Measurements from ENCODE around the gene MAP3K6. TPM values are rescaled to one million over a fixed set of nuclear protein-coding genes. Genes with fewer than 3 reads are reported as not detected.

Gene MAP3K6
- total RNA-seq, 1 experiment from 2014 or later = 13.5 TPM

DNA sequence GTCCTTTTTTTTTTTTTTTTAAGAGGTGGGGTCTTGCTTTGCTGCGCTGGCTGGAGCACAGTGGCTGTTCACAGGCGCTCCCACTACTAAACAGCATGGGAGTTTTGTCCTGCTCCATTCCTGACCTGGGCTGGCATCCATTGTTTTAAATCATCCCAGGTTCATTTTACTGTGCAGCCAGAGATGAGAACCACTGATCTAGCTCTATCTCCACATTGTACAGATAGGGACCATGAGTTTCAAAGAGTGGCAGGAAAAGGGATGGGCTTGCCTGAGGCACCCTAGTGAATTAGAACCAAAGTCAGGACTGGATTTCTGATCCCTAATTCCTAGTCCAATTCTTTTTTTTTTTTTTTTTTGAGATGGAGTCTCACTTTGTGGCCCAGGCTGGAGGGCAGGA is 52.0 kb downstream of the MAP3K6 start:
- no peaks in the 10 kb centered on the region for H3K27me3 Mint-ChIP-seq (ENCODE audit: insufficient read depth, unreplicated experiment)
- H3K4me1 Mint-ChIP-seq (ENCODE audit: insufficient read depth, unreplicated experiment) = no peaks in the 10 kb centered on the region
- TF ChIP-seq CTCF (IDR thresholded peaks at IDR 0.05; ENCODE audit: unreplicated experiment) = no peak
- no peak overlapping the region for H3K4me3 Mint-ChIP-seq (ENCODE audit: unreplicated experiment)
- ChIA-PET CTCF (interaction anchor here (0.6 to 6.3 kb wide), 6 partner anchors 13 to 184 kb away, joined by 3 to 32 read pairs (median 4); partner anchors contain the start of gene GPR3), POLR2A (interaction anchor here (0.6 to 0.9 kb wide), 4 partner anchors 28 to 194 kb away, joined by 3 to 4 read pairs (median 3); no protein-coding TSS in a partner anchor)
- BruUV-seq (replicated peaks) = no TSS peak
- DNase-seq (ENCODE audit: unreplicated experiment) = no peak
- no peaks in the 10 kb centered on the region for H3K36me3 Mint-ChIP-seq (ENCODE audit: insufficient read depth, unreplicated experiment)
- no peak overlapping the region for H3K27ac Mint-ChIP-seq (ENCODE audit: low read depth, unreplicated experiment)
- H3K9me3 Mint-ChIP-seq (ENCODE audit: unreplicated experiment) = no peaks in the 10 kb centered on the region
- intact Hi-C loops (cut with micrococcal nuclease) = no loop called here

DNA sequence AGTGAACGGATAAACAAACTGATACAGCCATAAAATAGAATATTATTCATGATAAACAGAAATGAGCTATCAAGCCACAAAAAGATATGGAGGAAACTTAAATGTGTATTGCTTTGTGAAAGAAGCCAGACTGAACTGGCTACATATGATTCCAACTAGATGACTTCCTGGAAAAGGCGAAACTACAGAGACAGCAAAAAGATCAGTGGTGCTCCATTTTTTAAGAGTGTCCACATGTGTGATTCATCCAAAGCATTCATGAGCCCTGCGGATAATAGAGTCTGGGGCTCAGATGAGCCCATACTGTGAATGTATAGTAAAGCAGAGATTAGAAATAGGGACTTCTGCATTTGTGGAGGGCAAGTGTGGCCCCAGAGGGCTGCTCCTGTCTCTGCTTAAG is 52.6 kb downstream of the MAP3K6 start:
- BruUV-seq (replicated peaks) = no TSS peak
- CTCF ChIA-PET = interaction anchor here (0.5 to 6.3 kb wide), 8 partner anchors 13 to 282 kb away, joined by 3 to 32 read pairs (median 4); partner anchors contain the start of gene GPR3
- no peak for TF ChIP-seq CTCF (IDR thresholded peaks at IDR 0.05; ENCODE audit: unreplicated experiment)

GRCh38 chr1:27307874-27308598 is 58.7 kb downstream of the MAP3K6 start:
- no peak overlapping the region for H3K4me3 Mint-ChIP-seq (ENCODE audit: unreplicated experiment)
- no peaks in the 10 kb centered on the region for H3K27me3 Mint-ChIP-seq (ENCODE audit: insufficient read depth, unreplicated experiment)
- TF ChIP-seq CTCF (IDR thresholded peaks at IDR 0.05; ENCODE audit: unreplicated experiment) = no peak
- intact Hi-C loops (cut with micrococcal nuclease) = no loop called here
- no peak overlapping the region for H3K27ac Mint-ChIP-seq (ENCODE audit: low read depth, unreplicated experiment)
- H3K9me3 Mint-ChIP-seq (ENCODE audit: unreplicated experiment) = no peaks in the 10 kb centered on the region
- POLR2A ChIA-PET = interaction anchor here (0.9 to 1.5 kb wide), 3 partner anchors 9 to 299 kb away, joined by 3 to 4 read pairs (median 4); no protein-coding TSS in a partner anchor
- peaks cover 18% of the 10 kb centered on the region for H3K36me3 Mint-ChIP-seq (ENCODE audit: insufficient read depth, unreplicated experiment)
- no peak for DNase-seq (ENCODE audit: unreplicated experiment)
- no peaks in the 10 kb centered on the region for H3K4me1 Mint-ChIP-seq (ENCODE audit: insufficient read depth, unreplicated experiment)
- CTCF ChIA-PET = interaction anchor here (0.5 to 3.3 kb wide), 9 partner anchors 8 to 340 kb away, joined by 3 to 23 read pairs (median 4); partner anchors contain the start of gene MAP3K6
- BruUV-seq (replicated peaks) = no TSS peak

More for the DNA sequence above, 52.6 kb downstream of the MAP3K6 start:
- Mint-ChIP-seq H3K9me3 (ENCODE audit: unreplicated experiment) (no peaks in the 10 kb centered on the region), H3K4me3 (ENCODE audit: unreplicated experiment) (no peak overlapping the region), H3K27me3 (ENCODE audit: insufficient read depth, unreplicated experiment) (no peaks in the 10 kb centered on the region), H3K4me1 (ENCODE audit: insufficient read depth, unreplicated experiment) (no peaks in the 10 kb centered on the region), H3K36me3 (ENCODE audit: insufficient read depth, unreplicated experiment) (no peaks in the 10 kb centered on the region), H3K27ac (ENCODE audit: low read depth, unreplicated experiment) (no peak overlapping the region)
- no peak for DNase-seq (ENCODE audit: unreplicated experiment)
- POLR2A ChIA-PET = interaction anchor here (0.7 to 2.3 kb wide), 4 partner anchors 14 to 121 kb away, joined by 3 to 12 read pairs (median 6); partner anchors contain the start of gene SYTL1
- intact Hi-C loops (cut with micrococcal nuclease) = no loop called here

All from MCF 10A (cell line).